T-cell (primary cell): ENCODE measurements around the gene SNRNP70. TPM values are rescaled to one million over a fixed set of nuclear protein-coding genes. Genes with fewer than 3 reads are reported as not detected.
"Not testable (repeated sequence)": the region's sequence is repeated elsewhere in the genome, so short reads cannot be mapped to it uniquely, and the experiment has no call there.

Source experiments
- ATAC-seq, 4 experiments: fragments of 200-7000 bp in 3 of 4; fragments of 150-1000 bp in 1 of 4; cut with Tn5 transposase; replicated peaks in 1 of 4; 1 replicate in 3 of 4; 2 replicates in 1 of 4; pipeline ENCODE4 v1.10.0; 2021; ENCODE audit warnings: moderate library complexity in 3 of 4, mild to moderate bottlenecking in 2 of 4, moderate number of reproducible peaks in 1 of 4
- CTCF ChIA-PET, 2 donors: fragments of 300-600 bp; sonication (Branson Sonifier 250); formaldehyde crosslinking; loops; one replicate each; lab custom pipeline; 2022; ENCODE audit warnings: antibody characterized with exemption in 2 of 2; lab: Charles Lee
- POLR2A ChIA-PET, 2 donors: fragments of 300-600 bp; sonication (Branson Sonifier 250); formaldehyde crosslinking; loops; one replicate each; lab custom pipeline; 2022; ENCODE audit warnings: antibody characterized with exemption in 2 of 2; lab: Charles Lee
- DNase-seq, 35 experiments: peaks; one replicate each; pipeline versions ENCODE4 v3.0.0 to v3.0.0-alpha.2; 2013 to 2023
- H3K27ac ChIP-seq: one replicate; pipeline ENCODE4 v1.5.1; 2013; ENCODE audit warnings: low read length
- H3K27me3 ChIP-seq, 2 experiments: replicated peaks in 1 of 2; 1 replicate in 1 of 2; 2 replicates in 1 of 2; pipeline versions ENCODE4 v1.6.1 to v1.7.0; 2013; ENCODE audit warnings: low read length in 1 of 2, mixed read lengths in 1 of 2; ENCODE audit not compliant: control insufficient read depth in 2 of 2, insufficient read depth in 2 of 2; ENCODE audit errors: extremely low read depth in 1 of 2
- H3K36me3 ChIP-seq, 2 donors: 1 replicate in 1 of 2; 2 replicates in 1 of 2; pipeline versions ENCODE4 v1.6.1 to v1.7.0; 2013; ENCODE audit warnings: low read length in 1 of 2; ENCODE audit not compliant: control insufficient read depth in 2 of 2, insufficient read depth in 1 of 2; ENCODE audit errors: extremely low read depth in 1 of 2
- H3K4me1 ChIP-seq, 2 experiments: 1 replicate in 1 of 2; 2 replicates in 1 of 2; pipeline versions ENCODE4 v1.6.1 to v1.7.0; 2013; ENCODE audit warnings: low read length in 2 of 2, mixed read lengths in 1 of 2; ENCODE audit not compliant: insufficient read depth in 2 of 2, control insufficient read depth in 1 of 2; ENCODE audit errors: extremely low read depth in 1 of 2
- H3K4me3 ChIP-seq, 2 donors: 1 replicate in 1 of 2; 2 replicates in 1 of 2; pipeline versions ENCODE4 v1.5.1 to v1.7.0; 2013; ENCODE audit warnings: mild to moderate bottlenecking in 2 of 2, low read length in 1 of 2, moderate library complexity in 1 of 2; ENCODE audit not compliant: control insufficient read depth in 1 of 2; ENCODE audit errors: extremely low read depth in 1 of 2
- H3K9me3 ChIP-seq: 2 replicates; pipeline ENCODE4 v1.7.0; 2013
- H3K27ac Mint-ChIP-seq, 2 donors: one replicate each; pipeline ENCODE4 v1.8.0; 2020 to 2021; ENCODE audit warnings: mild to moderate bottlenecking in 2 of 2, mixed read lengths in 2 of 2
- H3K27me3 Mint-ChIP-seq, 2 donors: one replicate each; pipeline ENCODE4 v1.8.0; 2021 to 2022; ENCODE audit warnings: mixed read lengths in 2 of 2
- H3K36me3 Mint-ChIP-seq: one replicate; pipeline ENCODE4 v1.8.0; 2021; ENCODE audit warnings: mixed read lengths
- H3K4me1 Mint-ChIP-seq, 3 donors: one replicate each; pipeline ENCODE4 v1.8.0; 2020 to 2022; ENCODE audit warnings: mixed read lengths in 3 of 3, mild to moderate bottlenecking in 1 of 3
- H3K4me3 Mint-ChIP-seq, 3 donors: one replicate each; pipeline ENCODE4 v1.8.0; 2020 to 2022; ENCODE audit warnings: mild to moderate bottlenecking in 3 of 3, mixed read lengths in 3 of 3, moderate library complexity in 3 of 3
- H3K9me3 Mint-ChIP-seq, 3 donors: one replicate each; pipeline ENCODE4 v1.8.0; 2020 to 2022; ENCODE audit warnings: mixed read lengths in 3 of 3
- WGBS: methylation state at CpG from one replicate; pipeline ENCODE4 v1.1.5; 2013; ENCODE audit warnings: missing lambda C conversion rate; ENCODE audit not compliant: insufficient coverage; 5-methylcytosine and 5-hydroxymethylcytosine counted together
- total RNA-seq, 35 experiments: library from RNA in 6 of 35; stranded (reverse) in 6 of 35; fragments of 120-200 nt in 1 of 35; gene quantifications; one replicate each; pipeline versions ENCODE4 v1.2.1 to v1.2.4 and lab custom pipeline; 2013 to 2026

SNRNP70 gene
- total RNA-seq, 5 donors from 2014 or later (not counting 1 experiment from before 2014, with no cell fraction given) = 406 to 704 (median 645) TPM

DNA sequence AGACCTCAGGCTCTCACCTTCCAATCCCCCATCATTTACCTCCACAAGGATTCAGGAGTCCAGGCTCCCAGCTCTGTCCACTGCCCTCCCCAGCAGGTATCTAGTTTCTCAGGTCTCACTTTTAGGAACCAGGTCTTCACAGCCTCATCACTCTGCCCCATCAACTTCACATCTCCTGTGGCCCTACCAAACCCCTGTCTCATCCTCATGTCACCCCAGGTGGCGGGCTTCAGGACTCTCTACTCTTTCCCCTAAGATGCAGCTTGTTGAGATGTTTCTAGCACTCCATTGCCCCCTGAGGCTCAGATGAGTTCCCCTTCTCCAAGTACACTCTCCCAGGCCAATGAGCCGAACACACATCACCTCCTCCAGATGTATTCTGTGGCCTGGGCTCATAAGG lies 35.6 kb downstream of the SNRNP70 start:
- no peak for DNase-seq
- Histone ChIP-seq H3K36me3 (no peaks in the 10 kb centered on the region), H3K9me3 (no peaks in the 10 kb centered on the region), H3K27ac (no peak overlapping the region), H3K4me3 (no peak overlapping the region), H3K4me1 (peaks cover 3 to 28% of the 10 kb centered on the region in 2 experiments), H3K27me3 (peaks cover 0 to 10% of the 10 kb centered on the region in 2 experiments)
- Mint-ChIP-seq H3K4me1 (peaks cover 27 to 35% (median 29%) of the 10 kb centered on the region in 3 donors), H3K27ac (peak overlapping the region in 1 of 2 donors; percentile 41), H3K4me3 (peak overlapping the region; percentile 67 to 84 (median 78)), H3K36me3 (no peaks in the 10 kb centered on the region), H3K27me3 (peaks cover 0 to 5% of the 10 kb centered on the region in 2 donors), H3K9me3 (no peaks in the 10 kb centered on the region)
- 100% methylated on average over 1 of the region's 2 CpGs for WGBS
- POLR2A ChIA-PET = interaction anchor here in 1 of 2 donors (0.5 kb wide), 1 partner anchor 102 kb away, joined by 3 read pairs; no protein-coding TSS in a partner anchor
- CTCF ChIA-PET = no interaction called here
- ATAC-seq = no peak

- DNase-seq, H3K36me3 ChIP-seq, CTCF ChIA-PET, H3K36me3 Mint-ChIP-seq, H3K9me3 ChIP-seq, H3K27me3 Mint-ChIP-seq, ATAC-seq, H3K27ac ChIP-seq, H3K27me3 ChIP-seq, H3K9me3 Mint-ChIP-seq, H3K4me3 Mint-ChIP-seq, H3K4me3 ChIP-seq, POLR2A ChIA-PET, H3K27ac Mint-ChIP-seq: not testable (repeated sequence)
- peaks cover 21 to 27% (median 24%) of the 10 kb centered on the region in 3 donors for H3K4me1 Mint-ChIP-seq
- H3K4me1 ChIP-seq = peaks cover 3 to 28% of the 10 kb centered on the region in 2 experiments
- 92% methylated on average over 4 of the region's 10 CpGs for WGBS
Measured at GRCh38 chr19:49121841-49122240, 36.6 kb downstream of the SNRNP70 start.

GRCh38 chr19:49123285-49123684 lies 38.0 kb downstream of the SNRNP70 start:
- H3K36me3 Mint-ChIP-seq, H3K4me3 ChIP-seq, H3K9me3 Mint-ChIP-seq, DNase-seq, CTCF ChIA-PET, H3K27me3 ChIP-seq, H3K27ac Mint-ChIP-seq, H3K27me3 Mint-ChIP-seq, H3K36me3 ChIP-seq, H3K4me3 Mint-ChIP-seq, H3K27ac ChIP-seq, ATAC-seq, H3K9me3 ChIP-seq: not testable (repeated sequence)
- H3K4me1 ChIP-seq = peaks cover 1 to 29% of the 10 kb centered on the region in 2 experiments
- 85% methylated on average over 6 of the region's 11 CpGs for WGBS
- POLR2A ChIA-PET = interaction anchor here in 1 of 2 donors (0.7 kb wide), 1 partner anchor 11 kb away, joined by 11 read pairs; no protein-coding TSS in a partner anchor
- H3K4me1 Mint-ChIP-seq = peaks cover 15 to 18% (median 16%) of the 10 kb centered on the region in 3 donors

GRCh38 chr19:49125025-49125731 lies 39.9 kb downstream of the SNRNP70 start:
- POLR2A ChIA-PET = no interaction called here
- Histone ChIP-seq H3K36me3 (no peaks in the 10 kb centered on the region), H3K27ac (no peak overlapping the region), H3K4me1 (peaks cover 0 to 23% of the 10 kb centered on the region in 2 experiments), H3K9me3 (no peaks in the 10 kb centered on the region), H3K27me3 (peaks cover 0 to 6% of the 10 kb centered on the region in 2 experiments), H3K4me3 (no peak overlapping the region)
- H3K4me3 Mint-ChIP-seq = no peak overlapping the region
- H3K27ac Mint-ChIP-seq = no peak overlapping the region
- 83% methylated on average over 12 of the region's 23 CpGs for WGBS
- H3K36me3 Mint-ChIP-seq = no peaks in the 10 kb centered on the region
- H3K4me1 Mint-ChIP-seq = peaks cover 19 to 29% (median 21%) of the 10 kb centered on the region in 3 donors
- H3K27me3 Mint-ChIP-seq = peaks cover 0 to 5% of the 10 kb centered on the region in 2 donors
- CTCF ChIA-PET = interaction anchor here in 1 of 2 donors (0.9 kb wide), 1 partner anchor 11 kb away, joined by 3 read pairs; the partner anchor contains the start of gene LIN7B
- DNase-seq = no peak
- no peak for ATAC-seq
- no peaks in the 10 kb centered on the region for H3K9me3 Mint-ChIP-seq

DNA sequence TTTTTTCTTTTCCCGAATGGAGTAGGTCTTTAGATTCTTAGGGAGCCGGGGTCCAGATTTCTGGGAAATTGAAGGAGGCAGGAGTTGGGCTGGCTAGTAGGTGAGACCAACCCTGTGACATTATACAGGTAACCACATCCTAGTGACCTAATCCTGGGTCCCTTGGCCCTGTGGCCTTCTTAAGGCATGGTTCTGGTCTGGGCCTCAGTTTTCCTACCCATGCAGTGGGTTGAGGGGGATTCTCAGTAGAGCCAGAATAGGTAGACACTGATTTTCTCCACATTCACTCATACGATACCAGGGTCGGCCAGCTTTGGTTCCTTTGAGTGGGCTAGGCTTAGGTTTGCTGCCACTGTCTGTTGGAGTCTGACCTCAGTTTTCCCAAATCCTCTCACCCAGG lies 41.3 kb downstream of the SNRNP70 start:
- Mint-ChIP-seq H3K27me3 (no peaks in the 10 kb centered on the region), H3K4me1 (peaks cover 11 to 20% (median 12%) of the 10 kb centered on the region in 3 donors), H3K4me3 (peak overlapping the region in 1 of 3 donors; percentile 78), H3K9me3 (no peaks in the 10 kb centered on the region), H3K27ac (no peak overlapping the region), H3K36me3 (no peaks in the 10 kb centered on the region)
- no peaks in the 10 kb centered on the region for H3K36me3 ChIP-seq
- no peaks in the 10 kb centered on the region for H3K27me3 ChIP-seq
- ATAC-seq = no peak
- DNase-seq = no peak
- ChIA-PET CTCF (interaction anchor here in 1 of 2 donors (0.7 to 3.8 kb wide), 3 partner anchors 13 to 72 kb away, joined by 4 to 21 read pairs (median 4); partner anchors contain the start of gene LIN7B), POLR2A (interaction anchor here in 1 of 2 donors (0.6 kb wide), 2 partner anchors 133 to 513 kb away, joined by 3 to 5 read pairs; partner anchors contain the start of genes RRAS and RUVBL2)
- peaks cover 0 to 15% of the 10 kb centered on the region in 2 experiments for H3K4me1 ChIP-seq
- no peak overlapping the region for H3K4me3 ChIP-seq
- H3K9me3 ChIP-seq = no peaks in the 10 kb centered on the region
- H3K27ac ChIP-seq = no peak overlapping the region
- WGBS = no CpG with 5 or more reads among the region's 4 CpGs

GRCh38 chr19:49127225-49127624 lies 42.0 kb downstream of the SNRNP70 start:
- peaks cover 11 to 20% (median 12%) of the 10 kb centered on the region in 3 donors for H3K4me1 Mint-ChIP-seq
- ChIA-PET POLR2A (interaction anchor here (0.6 to 0.8 kb wide), 4 partner anchors 13 to 513 kb away, joined by 3 to 7 read pairs (median 4); partner anchors contain the start of genes LIN7B (in 1 of the 2), RRAS (in 1 of the 2) and RUVBL2 (in 1 of the 2)), CTCF (interaction anchor here (0.6 to 3.8 kb wide), 12 partner anchors 9 to 794 kb away, joined by 3 to 21 read pairs (median 4); partner anchors contain the start of genes GYS1 (in 1 of the 2), LIN7B (in 1 of the 2) and RUVBL2 (in 1 of the 2))
- WGBS = 100% methylated on average over 2 of the region's 12 CpGs
- peaks cover 0 to 15% of the 10 kb centered on the region in 2 experiments for H3K4me1 ChIP-seq
- not testable (repeated sequence) for DNase-seq, H3K27me3 ChIP-seq, H3K9me3 Mint-ChIP-seq, H3K27ac ChIP-seq, H3K27me3 Mint-ChIP-seq, H3K9me3 ChIP-seq, H3K36me3 ChIP-seq, H3K27ac Mint-ChIP-seq, ATAC-seq, H3K36me3 Mint-ChIP-seq
- peak overlapping the region in 2 of 3 donors; percentile 13 to 78 for H3K4me3 Mint-ChIP-seq
- peak overlapping the region; percentile 29 to 35 for H3K4me3 ChIP-seq
